ENCODE data around the gene PPP3R1. TPM values are rescaled to one million over a fixed set of nuclear protein-coding genes. Genes with fewer than 3 reads are reported as not detected.

Gene PPP3R1
- total and polyA plus RNA-seq, 2 of the 8 experiments (the other 6 are each of a cell fraction or from before 2014, with no cell fraction given): 9.3 to 85.1 TPM

GRCh38 chr2:68178954-68179627 lies 73.2 kb downstream of the PPP3R1 start:
- H4K20me1 ChIP-seq (replicated peaks in 1 of 2; ENCODE audit: control insufficient read depth in 1 of 2, insufficient read depth in 2 of 2, low read length in 2 of 2): peaks cover 2% of the 10 kb centered on the region in 2 experiments
- no peak overlapping the region for H4K8ac ChIP-seq (ENCODE audit: extremely low read depth, insufficient read depth, low read length)
- H4K91ac ChIP-seq (replicated peaks; ENCODE audit: insufficient read length, low read length): no peak overlapping the region
- POLR2A ChIA-PET (ENCODE audit: partially characterized antibody): interaction anchor here (1.7 to 2.9 kb wide), 3 partner anchors 11 to 21 kb away, joined by 8 to 11 read pairs (median 11); partner anchors contain the start of gene PNO1
- H2BK15ac ChIP-seq (ENCODE audit: low read length): no peak overlapping the region
- DNase-seq (ENCODE audit: low read depth in 1 of 2, low spot score in 2 of 2) (no peak), FAIRE-seq (no peak)
- H3K4me3 ChIP-seq (ENCODE audit: extremely low read depth in 1 of 4, insufficient read depth in 2 of 4, low read depth in 3 of 4, low read length in 4 of 4): no peak overlapping the region
- H3K79me2 ChIP-seq (ENCODE audit: control insufficient read depth in 1 of 2, insufficient read depth in 2 of 2, low read length in 2 of 2): no peaks in the 10 kb centered on the region; a peak in 1 of 4 replicates
- no peak overlapping the region for H2BK20ac ChIP-seq (ENCODE audit: low read length)
- 92% methylated on average over 4 of the region's 4 CpGs; no CpG with 5 or more reads in 1 of the 2 experiments for WGBS, 2 experiments (ENCODE audit: extremely low coverage in 1 of 2, insufficient coverage in 1 of 2, insufficient read length in 1 of 2, insufficient replicate concordance in 2 of 2, low coverage in 1 of 2, low lambda C conversion rate in 2 of 2, missing lambda C conversion rate in 1 of 2)
- no peak overlapping the region for H3K27ac ChIP-seq (ENCODE audit: low read depth, low read length)
- H3K9ac ChIP-seq (replicated peaks in 1 of 4; ENCODE audit: extremely low read depth in 1 of 4, low read depth in 3 of 4, low read length in 3 of 4): no peak overlapping the region
- no peaks in the 10 kb centered on the region for H3K27me3 ChIP-seq (replicated peaks in 1 of 4; ENCODE audit: control insufficient read depth in 3 of 4, extremely low read depth in 1 of 4, insufficient read depth in 3 of 4, low read length in 3 of 4)
- H3K23ac ChIP-seq (ENCODE audit: insufficient read length): no peak overlapping the region
- no peaks in the 10 kb centered on the region; a peak in 1 of 7 replicates for H3K4me1 ChIP-seq (replicated peaks in 1 of 4; ENCODE audit: control insufficient read depth in 3 of 4, insufficient read depth in 4 of 4, low read length in 3 of 4)
- H4K5ac ChIP-seq (ENCODE audit: insufficient read length, low read depth, low read length): no peak overlapping the region
- H3K4ac ChIP-seq (replicated peaks; ENCODE audit: insufficient read length, low read depth, low read length): no peak overlapping the region
- H3K9me3 ChIP-seq (ENCODE audit: insufficient read depth in 2 of 2, low read depth in 1 of 2, low read length in 1 of 2): no peaks in the 10 kb centered on the region
- no peak overlapping the region for H3K18ac ChIP-seq (ENCODE audit: extremely low read depth, low read length)
- H2BK12ac ChIP-seq (ENCODE audit: low read depth, low read length): no peak overlapping the region
- no peaks in the 10 kb centered on the region for H3K79me1 ChIP-seq (ENCODE audit: low read depth, low read length)
- no peak overlapping the region for H3K4me2 ChIP-seq (ENCODE audit: insufficient read depth in 1 of 2, low read depth in 2 of 2, low read length in 2 of 2)
- H3K14ac ChIP-seq (ENCODE audit: insufficient read length): no peak overlapping the region
- H3K23me2 ChIP-seq (ENCODE audit: low read depth, low read length): no peaks in the 10 kb centered on the region
- H3K56ac ChIP-seq (replicated peaks; ENCODE audit: insufficient read length, low read depth, low read length): no peak overlapping the region
- H2AFZ ChIP-seq (ENCODE audit: low read length): no peak overlapping the region
- peaks cover 4 to 46% (median 11%) of the 10 kb centered on the region in 4 experiments; a peak in 5 of 8 replicates for H3K36me3 ChIP-seq (ENCODE audit: control insufficient read depth in 2 of 4, insufficient read depth in 4 of 4, low read length in 3 of 4)
- CTCF ChIA-PET (ENCODE audit: partially characterized antibody): interaction anchor here (1.1 to 3.0 kb wide), 5 partner anchors 9 to 65 kb away, joined by 3 to 9 read pairs (median 6); no protein-coding TSS in a partner anchor
- H2BK5ac ChIP-seq (ENCODE audit: low read depth, low read length): no peak overlapping the region
- H2AK5ac ChIP-seq (ENCODE audit: low read depth, low read length): no peak overlapping the region
- no peak overlapping the region for H2BK120ac ChIP-seq (replicated peaks; ENCODE audit: low read depth, low read length)
- TF ChIP-seq, protein P1, sequence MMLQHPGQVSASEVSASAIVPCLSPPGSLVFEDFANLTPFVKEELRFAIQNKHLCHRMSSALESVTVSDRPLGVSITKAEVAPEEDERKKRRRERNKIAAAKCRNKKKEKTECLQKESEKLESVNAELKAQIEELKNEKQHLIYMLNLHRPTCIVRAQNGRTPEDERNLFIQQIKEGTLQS (IDR thresholded peaks at IDR 0.05; ENCODE audit: insufficient read depth, low read depth, low read length): no peak
- TF ChIP-seq CBX8 (IDR thresholded peaks at IDR 0.05; ENCODE audit: borderline replicate concordance, low read depth, low read length) (no peak), ZNF274 (IDR thresholded peaks at IDR 0.05; ENCODE audit: borderline replicate concordance, extremely low read depth, low read length) (no peak), TAF7 (optimal IDR thresholded peaks at IDR 0.05; ENCODE audit: borderline replicate concordance, low read depth, low read length) (no peak), SP1 (IDR thresholded peaks at IDR 0.05; ENCODE audit: low read depth, low read length) (no peak)

Data from H1 (cell line).